HG02852 (cell line): ENCODE data around the gene CTBP2.

Source experiments
- ATAC-seq: cut with Tn5 transposase; IDR thresholded peaks from one replicate; pipeline ENCODE4 v1.9.1; 2021; ENCODE audit warnings: mild to moderate bottlenecking, moderate library complexity; ENCODE audit not compliant: unreplicated experiment

Gene CTBP2

DNA sequence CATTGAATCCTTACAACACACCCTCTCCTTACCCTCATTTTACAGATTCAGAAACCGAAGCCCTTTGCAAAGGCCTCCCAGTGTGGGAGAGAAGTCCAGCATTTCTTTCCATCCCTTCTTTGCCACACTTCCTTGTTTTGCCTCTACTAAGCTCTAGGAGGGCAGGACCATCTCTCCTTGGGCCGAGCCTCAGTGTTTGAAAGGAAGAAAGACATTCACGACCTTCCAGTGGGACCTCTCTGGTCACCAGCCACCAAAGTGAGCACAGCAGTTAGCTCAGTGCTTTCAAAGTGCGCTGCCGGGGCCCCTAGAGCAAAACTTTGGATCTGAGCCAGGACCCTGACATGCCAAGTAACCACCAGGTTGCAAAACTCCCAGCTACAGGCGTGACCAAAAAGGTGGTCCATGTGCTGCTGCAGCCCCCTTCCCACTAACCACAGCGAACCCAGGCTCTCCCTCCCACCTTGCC is 12.4 kb downstream of the CTBP2 start:
- no peak for ATAC-seq

DNA sequence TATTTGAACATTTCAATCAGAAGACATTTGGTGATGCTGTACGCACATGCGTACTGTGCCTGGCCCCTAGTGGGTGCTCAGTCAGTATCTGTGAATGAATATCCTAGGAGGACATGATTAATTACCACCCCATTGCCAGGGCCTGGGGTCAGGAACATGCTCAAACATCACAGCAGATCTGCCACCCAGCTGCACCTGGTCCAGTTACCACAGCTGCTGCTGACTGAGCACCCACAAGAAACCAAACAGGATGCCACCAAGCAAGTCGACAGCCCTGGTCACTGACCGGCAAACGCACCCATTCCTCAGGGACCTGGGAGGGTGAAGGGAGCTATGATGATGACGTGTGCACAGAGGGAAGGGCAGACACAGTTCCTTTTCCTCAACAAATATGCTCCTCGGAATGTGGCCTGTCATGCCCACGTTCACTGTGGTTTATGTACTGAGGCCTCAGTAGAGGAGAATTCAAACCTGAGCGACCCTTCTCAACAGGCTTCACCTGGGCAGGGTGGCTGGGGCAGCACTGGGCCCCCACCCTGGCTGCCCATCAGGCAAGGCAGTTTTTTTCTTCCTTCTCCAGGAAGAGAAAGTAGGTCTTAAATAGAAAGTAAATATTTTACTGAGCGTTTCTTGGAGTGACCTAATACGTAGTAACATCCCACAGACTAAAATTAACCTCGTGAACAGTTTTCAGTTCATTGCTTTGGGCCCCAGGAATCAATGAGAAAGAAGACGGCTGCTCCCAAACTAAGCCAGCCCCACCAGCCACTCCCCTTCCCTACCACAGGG is 13.4 kb downstream of the CTBP2 start:
- ATAC-seq, result no peak

DNA sequence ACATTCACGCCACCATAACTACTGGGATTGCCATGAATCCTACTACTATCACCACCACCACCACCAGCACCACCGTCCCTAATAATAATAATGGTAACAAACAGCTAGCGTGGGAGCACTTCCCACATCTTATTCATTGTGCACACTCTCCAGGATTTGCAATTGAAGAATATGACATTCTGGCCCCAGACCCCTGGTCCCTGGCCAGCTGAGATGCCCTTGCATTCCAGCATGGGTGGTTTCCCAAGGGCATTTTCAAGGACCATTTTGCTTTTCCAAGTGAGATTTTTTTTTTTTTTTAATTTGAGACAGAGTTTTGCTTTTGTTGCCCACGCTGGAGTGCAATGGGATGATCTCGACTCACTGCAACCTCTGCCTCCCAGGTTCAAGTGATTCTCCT is 14.7 kb downstream of the CTBP2 start:
- ATAC-seq, result no peak

DNA sequence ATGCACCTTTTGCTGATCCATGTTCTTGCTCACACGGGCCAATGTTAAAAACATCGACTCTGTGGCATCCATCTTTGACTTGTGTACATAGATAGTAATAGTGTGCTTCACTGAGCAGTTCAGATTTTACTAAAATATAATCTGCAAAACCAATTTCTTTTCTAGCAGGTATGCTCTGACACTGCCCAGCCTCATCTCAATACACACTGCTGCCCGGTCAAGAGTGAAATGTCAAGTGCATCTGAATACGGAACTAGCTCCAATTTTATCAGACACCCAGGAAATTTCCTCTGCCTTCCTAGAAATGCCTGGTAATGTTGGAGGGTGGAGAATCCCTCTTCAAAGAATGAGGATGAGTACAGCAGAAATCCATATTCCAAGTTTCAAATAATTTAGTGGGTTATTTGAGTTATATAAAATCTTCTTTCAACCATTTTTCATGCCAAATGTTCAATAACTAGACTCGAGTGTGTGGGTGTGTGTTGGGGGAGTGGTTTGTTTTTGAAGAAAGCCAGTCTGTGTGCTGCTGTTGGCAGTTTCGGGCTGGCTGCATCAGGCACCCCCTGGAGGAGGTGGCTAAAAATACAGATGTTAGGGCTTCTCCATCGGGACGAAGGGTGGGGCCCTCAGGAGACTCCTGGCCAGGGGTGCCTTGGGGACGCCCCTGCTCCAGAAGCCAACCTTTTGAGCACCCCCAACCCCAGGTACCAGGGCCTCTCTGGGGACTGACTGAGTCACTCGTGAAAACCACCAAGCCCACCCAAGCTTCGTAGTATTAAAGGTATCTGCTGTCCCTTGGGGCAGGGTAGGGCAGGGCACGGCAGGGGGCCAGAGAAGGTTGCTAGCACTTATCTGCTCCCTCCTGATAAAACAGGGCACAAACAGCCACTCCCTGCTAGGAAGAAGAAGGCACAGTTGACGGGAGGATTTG is 15.4 kb downstream of the CTBP2 start:
- ATAC-seq, result no peak

DNA sequence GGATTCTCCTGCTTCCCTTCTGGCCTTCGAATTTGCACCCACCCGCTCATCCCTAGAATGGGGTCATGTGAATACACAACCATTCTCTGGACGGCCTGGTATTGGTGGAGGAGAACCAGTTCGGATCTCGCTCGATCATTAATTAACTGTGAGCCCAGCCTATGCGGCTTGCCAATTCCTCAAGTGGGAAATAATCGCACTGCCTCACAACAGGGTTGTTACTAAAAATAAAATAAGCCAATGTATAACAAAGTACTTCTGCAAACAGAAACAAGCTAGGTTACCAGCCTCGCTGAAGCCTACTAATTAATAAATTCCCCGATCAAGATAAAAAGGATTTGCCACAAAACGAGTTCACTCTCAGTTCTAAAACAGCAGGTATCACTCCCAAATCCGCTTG is 16.2 kb downstream of the CTBP2 start:
- no peak for ATAC-seq

DNA sequence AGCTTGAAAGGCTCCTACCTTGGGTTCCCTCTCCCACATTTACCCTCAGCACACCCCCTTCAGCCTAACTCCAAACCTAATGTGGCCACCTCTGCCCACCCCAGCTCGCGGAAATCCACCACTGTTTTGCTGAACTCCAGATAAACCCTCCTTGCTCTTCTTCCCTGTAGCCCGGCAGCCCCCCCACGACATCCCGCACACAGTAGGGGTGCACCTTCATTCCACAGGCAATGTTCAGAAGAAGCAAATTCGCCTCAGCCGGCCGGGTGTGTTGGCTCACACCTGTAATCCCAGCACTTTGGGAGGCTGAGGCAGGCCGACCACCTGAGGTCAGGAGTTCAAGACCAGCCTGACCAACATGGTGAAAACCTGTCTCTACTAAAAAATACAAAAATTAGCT is 17.4 kb downstream of the CTBP2 start:
- ATAC-seq, result no peak

DNA sequence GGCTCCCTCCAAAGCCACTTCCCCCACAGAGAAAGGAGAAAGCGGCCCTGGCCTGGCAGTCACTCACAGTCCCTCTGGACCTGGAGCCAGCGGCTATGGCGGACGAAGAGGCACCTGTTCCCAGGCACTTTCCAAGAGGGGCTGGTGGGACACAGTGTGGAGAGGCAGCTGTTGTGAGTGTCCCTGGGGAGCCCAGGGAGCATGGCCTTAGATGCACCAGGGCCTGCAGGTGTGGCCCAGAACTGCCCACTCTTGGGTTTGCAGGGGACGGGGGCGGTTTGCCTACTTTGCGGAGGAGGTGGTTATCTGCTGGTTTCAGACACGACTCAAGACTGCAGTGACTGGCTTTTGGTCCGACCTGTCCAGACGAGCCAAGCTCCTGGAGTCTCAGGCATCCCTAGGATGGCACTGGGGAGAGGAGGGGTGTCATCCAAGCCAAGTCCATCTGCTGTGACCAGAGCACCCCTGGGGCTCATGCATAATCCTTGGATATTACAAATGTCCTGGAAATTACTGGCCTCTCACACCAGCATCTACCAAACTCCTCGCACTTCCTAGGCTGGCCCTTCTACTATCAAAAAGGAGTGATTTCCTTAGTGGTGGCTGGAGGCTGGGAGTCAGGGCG is 18.4 kb downstream of the CTBP2 start:
- ATAC-seq, result no peak

DNA sequence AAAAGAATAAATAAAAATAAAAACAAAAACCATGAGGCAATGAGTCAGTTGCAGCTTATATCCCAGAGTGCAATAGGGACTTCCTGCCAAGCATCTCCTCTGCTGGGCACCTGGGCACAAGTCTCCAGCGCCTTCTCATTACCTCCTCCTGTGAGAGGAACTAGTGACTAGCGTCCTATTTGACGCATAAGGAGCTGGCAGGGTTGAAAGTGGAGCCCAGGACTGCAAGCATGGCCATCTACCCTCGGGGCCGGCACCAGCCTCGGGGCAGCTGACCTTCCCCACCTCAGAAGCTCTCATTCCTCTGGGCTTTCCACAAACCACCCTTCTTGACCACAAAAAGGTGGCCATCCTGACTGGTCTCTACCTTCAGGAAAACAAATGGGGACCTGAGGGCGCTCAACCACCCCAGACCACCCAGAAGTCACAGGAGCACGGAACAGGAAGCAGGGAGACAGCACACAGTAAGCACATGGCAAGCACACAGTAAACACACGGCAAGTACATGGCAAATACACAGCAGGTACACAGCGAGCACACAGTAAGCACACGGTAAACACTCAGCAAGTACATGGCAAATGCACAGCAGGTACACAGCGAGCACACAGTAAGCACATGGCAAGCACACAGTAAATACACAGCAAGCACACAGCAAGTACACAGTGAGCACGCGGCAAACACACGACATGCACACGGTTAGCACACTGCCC is 19.1 kb downstream of the CTBP2 start:
- ATAC-seq, result no peak

DNA sequence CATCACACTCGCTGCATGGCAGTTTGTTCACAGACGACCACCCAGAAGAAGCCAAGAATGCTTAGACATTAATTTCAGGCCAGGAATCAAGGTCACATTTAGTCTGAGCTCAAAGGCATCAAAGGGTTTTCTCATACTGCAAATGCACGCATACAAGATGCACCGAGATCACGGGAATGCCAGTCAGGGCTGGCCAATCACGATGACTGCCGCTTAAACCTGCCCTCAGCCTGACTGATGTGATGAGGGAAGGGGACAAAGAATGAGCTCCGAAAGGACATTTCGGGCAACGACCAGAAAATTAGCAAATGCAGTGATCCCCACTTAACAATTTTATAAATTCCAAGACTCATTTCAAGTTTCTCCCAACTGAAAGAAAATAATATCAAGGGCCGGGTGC is 20.2 kb downstream of the CTBP2 start:
- ATAC-seq, result no peak

DNA sequence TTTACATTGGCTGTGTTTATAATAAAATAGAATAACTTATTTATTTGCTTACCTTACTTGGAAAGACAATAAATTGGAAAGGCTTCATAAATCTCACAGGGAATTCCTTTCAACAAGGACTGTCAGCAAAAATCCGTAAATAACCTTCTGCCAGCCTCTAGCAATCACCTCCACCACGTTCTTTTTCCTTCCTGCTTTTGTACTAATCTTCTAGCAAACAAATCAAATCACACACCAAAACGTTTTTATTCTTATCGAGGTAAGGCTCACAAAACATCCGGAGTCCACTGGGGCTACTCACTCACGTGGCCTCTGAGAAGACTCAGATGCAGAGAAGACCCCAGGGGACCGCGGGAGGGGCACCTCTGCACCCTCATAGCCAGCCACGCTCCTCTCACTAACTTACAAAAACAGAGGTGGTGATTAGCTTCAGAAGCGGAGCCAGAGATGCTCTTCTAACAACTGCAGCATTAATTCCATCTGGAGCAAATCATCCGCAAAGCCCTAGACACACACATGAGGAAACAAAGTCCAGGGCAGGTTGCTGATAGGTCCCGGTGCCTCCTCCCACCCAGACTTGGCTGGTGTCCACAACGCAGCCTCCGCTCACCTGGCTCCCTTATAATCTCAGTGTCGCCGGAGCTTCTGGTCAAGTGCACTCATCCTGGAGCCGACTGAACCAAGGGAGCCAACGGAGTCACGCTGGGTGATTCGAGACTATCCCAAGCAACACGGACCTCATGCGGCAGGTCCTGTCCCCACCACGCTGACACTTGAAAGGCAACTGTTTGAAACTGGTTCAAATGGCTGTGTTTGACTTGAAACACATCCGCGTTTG is 22.5 kb downstream of the CTBP2 start:
- no peak for ATAC-seq

DNA sequence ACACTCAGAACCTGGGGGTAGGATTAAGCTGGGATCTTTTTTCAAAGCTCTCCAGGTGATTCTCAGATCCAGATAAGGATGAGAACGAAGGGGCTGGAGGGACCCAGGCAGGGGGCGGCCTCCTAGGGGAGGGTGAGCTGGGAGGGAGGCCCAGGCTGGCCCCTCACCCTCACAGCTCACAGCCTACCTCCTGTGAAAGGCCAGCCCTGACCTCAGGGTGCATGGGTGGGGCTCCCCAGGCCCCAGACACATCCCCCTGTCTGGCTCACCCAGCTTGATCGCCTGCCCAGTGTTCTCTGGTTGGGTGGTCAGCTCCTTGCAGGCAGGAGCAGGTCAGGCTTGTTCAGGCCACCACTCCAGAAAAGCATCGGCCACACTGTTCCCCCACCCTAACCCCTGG is 24.3 kb downstream of the CTBP2 start:
- ATAC-seq, result no peak

DNA sequence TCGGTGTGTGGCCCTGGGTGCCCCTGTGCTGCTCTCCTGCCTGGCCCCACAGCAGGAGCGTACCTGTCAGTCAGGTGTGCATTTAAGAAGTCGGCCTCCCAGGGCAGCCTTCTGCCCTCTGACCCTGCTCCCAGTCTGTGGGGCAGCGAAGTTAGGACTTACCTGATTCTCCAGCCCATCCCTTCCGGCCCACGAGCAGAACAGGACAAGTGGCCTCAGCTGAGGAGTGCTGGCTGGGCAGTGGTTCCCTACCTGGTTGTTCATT is 24.7 kb downstream of the CTBP2 start:
- ATAC-seq, result no peak

DNA sequence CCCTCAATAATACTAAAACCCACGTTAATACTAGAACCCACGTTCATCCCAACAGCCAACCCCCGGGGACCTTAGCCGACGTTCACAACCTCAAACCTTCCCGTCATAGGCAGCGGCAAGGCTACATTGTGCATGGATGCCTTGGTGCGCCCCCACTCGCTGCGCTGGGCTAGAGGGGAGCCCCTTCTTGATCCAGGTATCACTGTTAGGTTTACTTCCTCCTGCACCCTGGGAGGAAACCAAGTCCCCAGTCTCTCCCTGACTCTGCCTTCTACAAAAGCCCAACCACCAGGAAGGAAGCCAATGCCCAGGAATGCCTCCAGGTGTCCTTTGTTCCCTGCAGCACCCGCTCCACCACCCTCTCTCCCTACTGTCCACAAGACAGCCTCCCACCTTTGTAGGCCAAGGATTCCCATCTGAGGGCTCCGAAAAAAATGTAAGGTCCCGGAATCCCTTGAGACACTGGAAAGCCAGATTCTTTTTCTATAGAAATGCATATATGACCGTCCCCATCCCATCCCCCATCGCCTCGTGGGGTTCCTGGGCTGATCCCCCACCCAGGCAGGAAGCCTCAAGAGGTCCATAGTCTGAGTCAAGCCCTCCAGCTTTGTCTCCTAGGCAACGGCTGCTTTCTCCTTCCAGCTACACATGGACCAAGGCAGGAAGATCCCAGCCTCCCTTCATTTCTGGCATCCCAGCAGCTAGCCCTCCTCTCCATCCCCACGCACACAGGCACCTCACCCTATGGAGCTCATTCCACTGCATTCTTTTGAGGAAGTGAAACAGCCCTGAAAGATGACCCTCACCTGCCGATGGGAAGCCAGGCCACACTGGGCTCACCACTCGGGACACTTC is 25.2 kb downstream of the CTBP2 start:
- ATAC-seq, result no peak

DNA sequence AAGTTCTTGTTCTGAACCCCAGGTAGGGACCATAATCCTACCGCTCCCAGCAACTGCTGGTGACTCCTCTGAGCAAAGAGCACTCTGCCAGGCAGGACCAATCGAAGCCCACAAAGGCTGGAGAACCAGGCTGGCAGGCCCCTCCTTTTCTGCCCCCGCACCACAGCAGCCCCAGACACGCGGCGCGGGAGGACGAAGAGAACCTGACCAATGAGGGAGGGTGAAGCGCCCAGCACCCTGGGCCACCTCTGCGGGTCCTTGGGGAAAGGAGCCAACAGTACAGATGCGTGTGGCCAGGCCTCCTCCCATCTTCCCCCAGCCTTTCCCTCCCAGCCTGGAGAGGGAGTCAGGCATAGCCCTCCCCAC is 25.9 kb downstream of the CTBP2 start:
- no peak for ATAC-seq

DNA sequence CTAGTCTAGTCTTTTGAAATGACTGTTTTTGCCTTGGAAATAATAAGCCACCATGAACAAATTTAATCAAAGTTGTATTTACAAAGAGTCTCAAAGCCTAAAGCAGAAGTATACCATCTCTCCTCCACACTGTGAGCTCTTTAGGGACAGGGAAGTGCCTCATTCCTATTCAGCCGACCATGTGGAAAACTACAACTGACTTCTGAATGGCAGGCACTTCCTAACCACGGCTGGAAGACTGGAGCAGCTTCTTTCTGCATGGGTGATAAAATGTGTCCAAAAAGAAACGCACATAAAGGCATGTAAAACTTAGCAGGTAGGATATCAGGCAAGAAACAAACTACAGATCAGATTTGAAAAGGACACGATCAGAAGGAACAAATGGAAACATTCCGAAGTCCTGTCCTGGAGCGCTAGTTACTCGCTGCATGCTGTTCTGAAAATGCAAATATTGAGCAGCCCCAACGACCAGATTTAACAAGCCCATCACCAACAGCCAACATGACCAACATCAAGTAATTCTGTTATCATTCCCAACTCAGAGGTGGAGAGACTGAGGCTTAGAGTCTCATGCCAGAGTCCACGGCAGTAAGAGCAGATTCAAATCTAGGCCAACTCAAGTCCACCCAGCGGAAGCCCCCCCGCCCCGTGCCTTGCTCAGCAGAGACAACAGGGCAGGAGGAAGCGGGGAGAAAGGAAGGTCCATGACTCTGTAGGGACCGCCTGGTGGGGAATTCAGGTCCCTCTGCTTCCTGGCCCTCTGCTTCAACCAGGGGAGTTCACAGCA is 26.5 kb downstream of the CTBP2 start:
- ATAC-seq, result no peak

DNA sequence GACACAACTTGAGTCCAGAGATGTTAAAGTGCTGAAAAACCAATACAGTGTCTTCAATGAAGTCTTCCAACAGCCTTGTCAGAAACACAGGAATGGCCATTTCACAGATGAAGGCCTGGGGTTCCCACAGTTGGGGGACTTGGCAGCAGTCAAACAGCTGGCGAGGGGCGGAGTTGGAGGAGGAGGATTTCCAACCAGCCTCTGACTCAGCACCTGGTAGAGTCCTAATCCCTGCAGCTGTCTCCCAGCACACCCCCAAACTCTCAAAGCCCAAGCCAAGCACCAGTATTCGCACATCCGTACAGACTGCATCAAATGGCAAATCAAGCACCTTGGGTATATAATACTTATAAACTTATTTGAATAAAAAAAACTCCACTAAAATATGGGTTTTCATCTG is 28.0 kb downstream of the CTBP2 start:
- ATAC-seq, result no peak

DNA sequence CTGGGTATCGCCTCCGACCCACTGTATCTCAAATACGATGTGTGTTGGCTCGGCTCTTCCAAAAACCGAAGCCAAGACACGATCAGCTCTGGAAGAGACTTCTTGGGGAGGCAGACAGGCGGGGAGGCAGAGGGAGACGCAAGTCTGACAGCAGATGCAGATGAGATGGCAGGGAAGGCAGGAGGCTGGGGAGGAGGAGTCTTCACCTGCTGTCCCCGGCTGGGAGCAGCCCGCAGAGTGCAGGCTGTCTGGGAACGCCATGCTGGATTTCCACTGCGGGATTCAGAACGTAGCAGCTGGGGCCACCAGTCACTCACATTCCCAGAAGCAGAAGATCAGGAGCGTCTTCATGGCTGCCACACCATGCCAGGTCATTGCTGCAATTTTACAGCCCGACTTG is 29.4 kb downstream of the CTBP2 start:
- no peak for ATAC-seq

DNA sequence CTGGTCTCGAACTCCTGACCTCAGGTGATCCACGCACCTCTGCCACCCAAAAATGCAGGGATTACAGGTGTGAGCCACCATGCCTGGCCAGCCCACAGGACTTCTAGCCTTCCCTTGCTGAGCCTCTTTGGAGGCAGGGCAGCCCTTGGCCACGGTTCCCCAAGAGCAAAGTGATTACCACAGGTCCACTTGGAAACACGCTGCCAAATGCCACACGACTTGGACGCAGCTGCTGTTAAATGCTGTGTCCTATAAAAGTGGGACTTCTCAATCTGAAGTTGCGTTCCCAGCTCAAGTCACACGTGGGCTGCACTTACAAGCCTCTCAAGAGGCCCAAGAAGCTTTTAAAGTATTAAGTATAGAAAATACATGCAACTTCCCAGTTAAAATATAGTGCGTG is 30.1 kb downstream of the CTBP2 start:
- no peak for ATAC-seq

DNA sequence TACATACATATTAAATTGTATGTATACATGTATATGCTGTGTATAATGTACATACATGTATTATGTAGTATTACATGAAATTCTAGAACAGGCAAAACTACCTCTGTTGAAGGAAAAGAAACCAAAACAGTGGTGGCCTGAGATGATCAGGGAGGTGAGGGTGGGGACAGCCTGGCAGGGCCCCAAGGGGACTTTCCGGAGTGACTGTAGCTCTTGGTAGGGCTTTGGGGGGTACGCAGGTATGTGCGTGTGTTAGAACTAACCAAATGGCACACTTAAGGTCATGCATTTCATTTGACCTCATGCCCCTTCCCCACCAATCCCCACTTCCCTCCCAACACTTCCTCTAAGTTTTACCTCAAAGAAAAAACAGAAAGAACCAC is 31.3 kb downstream of the CTBP2 start:
- ATAC-seq, result no peak
